BJ (cell line): ENCODE results near the gene CFAP97D2. TPM values are rescaled to one million over a fixed set of nuclear protein-coding genes. Genes with fewer than 3 reads are reported as not detected.

Source experiments
- CTCF ChIA-PET: fragments of 350-600 bp; formaldehyde crosslinking; extraction: SDS; loops from one replicate; lab custom pipeline; 2021; ENCODE audit warnings: antibody characterized with exemption, inconsistent platforms; lab: Yijun Ruan, JAX
- POLR2A ChIA-PET: fragments of 300-600 bp; sonication (Branson Sonifier 250); formaldehyde crosslinking; extraction: SDS; loops from one replicate; lab custom pipeline; 2021; ENCODE audit warnings: antibody characterized with exemption; lab: Charles Lee
- DNase-seq: peaks from one replicate; pipeline ENCODE4 v3.0.0-alpha.2; 2011; ENCODE audit warnings: low read depth
- H3K27me3 ChIP-seq: 2 replicates; pipeline ENCODE4 v1.6.0; 2011; ENCODE audit warnings: low read length; ENCODE audit not compliant: control insufficient read depth, insufficient read depth
- H3K36me3 ChIP-seq: 2 replicates; pipeline ENCODE4 v1.5.1; 2011; ENCODE audit warnings: low read length; ENCODE audit not compliant: control insufficient read depth, insufficient read depth
- H3K4me3 ChIP-seq: 2 replicates; pipeline ENCODE4 v1.5.1; 2011; ENCODE audit warnings: low read depth, mild to moderate bottlenecking, control low read depth, low read length
- CTCF ChIP-seq: IDR thresholded peaks from 2 replicates; pipeline ENCODE4 v1.5.1; 2011; ENCODE audit warnings: low read depth, mild to moderate bottlenecking, control low read depth, inconsistent platforms, low read length, moderate library complexity; ENCODE audit not compliant: insufficient read depth
- polyA plus RNA-seq: library from polyadenylated mRNA; depleted of rRNA; stranded (reverse); fragments of >200 nt; gene quantifications from 2 replicates; pipeline ENCODE4 v1.2.3, GENCODE V29; 2011

Gene CFAP97D2
- polyA plus RNA-seq, 1 experiment: not detected

DNA sequence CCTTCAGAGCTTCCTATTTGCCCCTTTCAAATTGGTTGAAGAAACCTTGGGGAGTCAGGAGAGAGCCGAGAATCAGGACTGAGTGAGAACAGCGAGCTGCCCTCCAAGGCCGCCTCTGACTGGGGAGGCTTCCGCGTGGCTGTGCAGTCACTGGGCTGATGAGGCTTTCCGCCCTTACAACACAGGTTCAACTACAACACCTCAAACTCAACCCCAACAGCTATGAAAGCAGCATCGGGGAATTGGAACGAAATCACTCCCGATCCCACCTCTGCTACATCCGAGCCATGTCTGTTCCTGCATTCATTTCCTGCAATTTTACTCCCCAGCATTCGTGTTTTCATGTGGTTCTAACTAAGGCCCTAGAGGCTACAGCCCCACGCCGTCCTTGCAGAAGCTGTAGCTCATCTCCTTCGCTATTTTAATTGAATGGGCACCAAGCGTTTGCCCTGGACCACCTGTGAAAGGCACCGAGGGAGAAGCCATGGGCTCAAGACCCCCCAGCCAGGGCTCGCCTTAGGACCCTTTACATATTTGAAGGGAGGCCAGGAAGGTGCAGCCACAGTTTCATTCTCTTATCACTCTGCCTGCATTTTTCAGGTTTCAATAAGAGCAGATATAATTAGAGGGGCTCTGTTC is 34.3 kb upstream of the CFAP97D2 start:
- Histone ChIP-seq H3K27me3 (no peaks in the 10 kb centered on the region; the same call in 1 of the 2 replicates), H3K4me3 (no peak overlapping the region), H3K36me3 (no peaks in the 10 kb centered on the region)
- ChIA-PET POLR2A (no interaction called here), CTCF (interaction anchor here (0.7 kb wide), 1 partner anchor 38 kb away, joined by 3 read pairs; no protein-coding TSS in a partner anchor)
- no peak for DNase-seq
- TF ChIP-seq CTCF: no peak

GRCh38 chr13:114145256-114145655 is 33.8 kb upstream of the CFAP97D2 start:
- no peak for DNase-seq
- Histone ChIP-seq H3K27me3 (no peaks in the 10 kb centered on the region; the same call in 1 of the 2 replicates), H3K4me3 (no peak overlapping the region), H3K36me3 (no peaks in the 10 kb centered on the region)
- ChIA-PET POLR2A (interaction anchor here (0.6 kb wide), 1 partner anchor 57 kb away, joined by 3 read pairs; no protein-coding TSS in a partner anchor), CTCF (interaction anchor here (0.7 kb wide), 1 partner anchor 39 kb away, joined by 3 read pairs; no protein-coding TSS in a partner anchor)
- TF ChIP-seq CTCF: no peak

DNA sequence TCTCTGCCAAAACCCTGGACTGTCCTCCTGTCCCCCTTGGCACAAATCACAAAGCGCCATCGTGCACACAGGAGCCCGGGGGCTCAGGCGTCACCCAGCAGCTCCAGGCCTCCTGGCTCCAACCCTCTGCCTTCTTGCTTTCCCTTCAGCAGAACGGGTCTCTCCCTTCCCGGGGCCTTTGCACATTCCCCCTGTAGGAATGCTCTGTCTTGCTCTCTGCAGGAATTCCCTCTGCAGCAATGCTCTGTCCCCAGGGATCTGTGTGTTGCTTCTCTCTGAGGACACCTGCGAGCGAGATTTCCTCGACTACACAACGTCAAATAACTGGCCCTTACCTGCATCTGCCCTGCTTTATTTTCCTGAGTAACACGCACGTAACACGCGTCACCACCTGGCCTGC is 33.3 kb upstream of the CFAP97D2 start:
- ChIA-PET POLR2A (interaction anchor here (0.6 kb wide), 1 partner anchor 57 kb away, joined by 3 read pairs; no protein-coding TSS in a partner anchor), CTCF (interaction anchor here (0.7 kb wide), 1 partner anchor 39 kb away, joined by 3 read pairs; no protein-coding TSS in a partner anchor)
- Histone ChIP-seq H3K4me3 (no peak overlapping the region), H3K36me3 (no peaks in the 10 kb centered on the region), H3K27me3 (no peaks in the 10 kb centered on the region; the same call in 1 of the 2 replicates)
- no peak for DNase-seq
- no peak for TF ChIP-seq CTCF

DNA sequence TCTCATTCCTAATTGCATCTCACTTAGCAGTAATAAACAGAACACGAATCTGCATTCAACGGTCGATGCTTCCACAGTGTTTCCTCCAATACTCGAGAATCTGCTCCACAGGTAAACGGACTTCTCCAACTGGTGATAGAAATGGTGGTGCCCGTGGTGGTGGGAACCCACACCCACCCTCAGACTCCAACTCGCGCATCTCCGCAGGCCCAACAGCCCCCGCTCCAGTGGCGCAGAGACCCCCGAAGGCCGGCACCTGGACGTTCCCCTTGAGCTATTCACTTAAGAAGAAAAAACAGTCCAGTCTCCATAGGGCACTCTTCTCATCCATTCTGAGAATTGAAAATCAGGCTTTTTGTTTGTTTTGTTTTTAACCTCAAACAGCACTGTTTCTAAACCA is 32.9 kb upstream of the CFAP97D2 start:
- POLR2A ChIA-PET: no interaction called here
- CTCF ChIA-PET: interaction anchor here (0.7 to 1.0 kb wide), 2 partner anchors 9 to 77 kb away, joined by 3 read pairs; no protein-coding TSS in a partner anchor
- Histone ChIP-seq H3K27me3 (no peaks in the 10 kb centered on the region; the same call in 1 of the 2 replicates), H3K36me3 (no peaks in the 10 kb centered on the region), H3K4me3 (no peak overlapping the region)
- no peak for DNase-seq
- no peak for TF ChIP-seq CTCF

- no peaks in the 10 kb centered on the region; the same call in 1 of the 2 replicates for H3K27me3 ChIP-seq
- H3K36me3 ChIP-seq: no peaks in the 10 kb centered on the region
- POLR2A ChIA-PET: no interaction called here
- H3K4me3 ChIP-seq: no peak overlapping the region
- peak; percentile 34 for TF ChIP-seq CTCF
- CTCF ChIA-PET: interaction anchor here (0.7 to 1.0 kb wide), 2 partner anchors 8 to 76 kb away, joined by 3 read pairs; no protein-coding TSS in a partner anchor
- no peak for DNase-seq
These were observed 32.4 kb upstream of the CFAP97D2 start for GRCh38 chr13:114146629-114147028.
